Measurements from ENCODE around the gene TP53AIP1. TPM values are rescaled to one million over a fixed set of nuclear protein-coding genes. Genes with fewer than 3 reads are reported as not detected.

Gene TP53AIP1
- total RNA-seq, 1 donor from 2014 or later = not detected

DNA sequence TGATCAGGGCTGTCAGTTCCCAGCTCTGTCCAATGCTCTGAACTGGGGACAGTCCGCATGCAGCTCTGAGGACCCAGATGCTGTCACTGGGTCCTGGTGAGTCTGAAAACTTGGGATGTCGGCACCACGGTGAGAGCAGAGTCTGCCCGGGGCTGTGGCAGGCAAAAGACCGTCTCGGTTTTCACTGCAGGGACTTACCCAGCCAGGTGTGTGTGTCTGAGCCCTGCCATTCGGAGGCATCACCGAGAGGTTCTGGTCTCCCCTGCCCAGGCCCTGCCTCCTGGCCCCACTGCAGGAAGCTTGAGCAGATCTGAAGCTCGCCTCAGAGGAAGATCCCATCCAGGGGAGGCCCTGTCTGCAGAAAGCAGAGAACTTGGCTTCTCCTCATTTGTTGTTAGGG lies 5.2 kb downstream of the TP53AIP1 start:
- Histone ChIP-seq H3K9ac (ENCODE audit: low read depth in 1 of 3, low read length in 3 of 3) (no peak overlapping the region), H3K27me3 (ENCODE audit: control insufficient read depth in 3 of 3, insufficient read depth in 3 of 3, low read length in 3 of 3) (peaks cover 20 to 45% (median 24%) of the 10 kb centered on the region in 3 donors), H3K9me3 (ENCODE audit: control insufficient read depth in 3 of 3, low read length in 3 of 3) (no peaks in the 10 kb centered on the region), H3K27ac (ENCODE audit: low read depth, low read length) (no peak overlapping the region), H3K36me3 (ENCODE audit: control insufficient read depth in 3 of 3, insufficient read depth in 3 of 3, low read length in 3 of 3) (no peaks in the 10 kb centered on the region), H3K4me1 (ENCODE audit: control insufficient read depth in 3 of 3, insufficient read depth in 3 of 3, low read length in 3 of 3) (peaks cover 0 to 6% (median 0%) of the 10 kb centered on the region in 3 donors), H3K4me3 (ENCODE audit: low read length in 3 of 3) (no peak overlapping the region)

- no peaks in the 10 kb centered on the region for H3K9me3 ChIP-seq (ENCODE audit: control insufficient read depth in 3 of 3, low read length in 3 of 3)
- no peak overlapping the region for H3K27ac ChIP-seq (ENCODE audit: low read depth, low read length)
- H3K27me3 ChIP-seq (ENCODE audit: control insufficient read depth in 3 of 3, insufficient read depth in 3 of 3, low read length in 3 of 3) = peaks cover 17 to 37% (median 19%) of the 10 kb centered on the region in 3 donors
- H3K9ac ChIP-seq (ENCODE audit: low read depth in 1 of 3, low read length in 3 of 3) = no peak overlapping the region
- no peaks in the 10 kb centered on the region for H3K36me3 ChIP-seq (ENCODE audit: control insufficient read depth in 3 of 3, insufficient read depth in 3 of 3, low read length in 3 of 3)
- no peak overlapping the region for H3K4me3 ChIP-seq (ENCODE audit: low read length in 3 of 3)
- peaks cover 0 to 12% (median 0%) of the 10 kb centered on the region in 3 donors for H3K4me1 ChIP-seq (ENCODE audit: control insufficient read depth in 3 of 3, insufficient read depth in 3 of 3, low read length in 3 of 3)
These were observed 5.9 kb downstream of the TP53AIP1 start for GRCh38 chr11:128936606-128937251.

DNA sequence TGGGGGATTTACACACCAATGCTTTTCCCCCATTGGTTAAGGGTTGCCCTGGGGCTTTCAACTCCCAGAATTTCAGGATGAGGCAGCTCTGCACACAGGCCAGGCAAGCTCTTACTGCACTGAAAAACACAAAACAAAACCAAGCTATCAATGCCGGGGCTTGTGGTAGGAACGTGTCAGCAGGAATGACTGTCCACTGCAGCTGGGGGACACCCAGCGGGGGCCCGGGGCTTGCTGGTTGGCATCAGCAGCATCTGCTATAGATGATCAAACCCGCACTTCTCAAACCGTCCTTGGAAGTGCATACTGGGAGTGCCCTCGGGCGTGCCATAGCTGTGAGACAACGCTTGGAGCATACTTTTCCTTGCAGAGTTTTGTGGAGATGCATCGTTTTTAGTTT lies 7.7 kb downstream of the TP53AIP1 start:
- Histone ChIP-seq H3K36me3 (ENCODE audit: control insufficient read depth in 3 of 3, insufficient read depth in 3 of 3, low read length in 3 of 3) (no peaks in the 10 kb centered on the region), H3K4me1 (ENCODE audit: control insufficient read depth in 3 of 3, insufficient read depth in 3 of 3, low read length in 3 of 3) (peaks cover 0 to 11% (median 0%) of the 10 kb centered on the region in 3 donors), H3K27me3 (ENCODE audit: control insufficient read depth in 3 of 3, insufficient read depth in 3 of 3, low read length in 3 of 3) (peaks cover 4 to 20% (median 6%) of the 10 kb centered on the region in 3 donors), H3K9ac (ENCODE audit: low read depth in 1 of 3, low read length in 3 of 3) (no peak overlapping the region), H3K9me3 (ENCODE audit: control insufficient read depth in 3 of 3, low read length in 3 of 3) (no peaks in the 10 kb centered on the region), H3K4me3 (ENCODE audit: low read length in 3 of 3) (no peak overlapping the region), H3K27ac (ENCODE audit: low read depth, low read length) (no peak overlapping the region)

DNA sequence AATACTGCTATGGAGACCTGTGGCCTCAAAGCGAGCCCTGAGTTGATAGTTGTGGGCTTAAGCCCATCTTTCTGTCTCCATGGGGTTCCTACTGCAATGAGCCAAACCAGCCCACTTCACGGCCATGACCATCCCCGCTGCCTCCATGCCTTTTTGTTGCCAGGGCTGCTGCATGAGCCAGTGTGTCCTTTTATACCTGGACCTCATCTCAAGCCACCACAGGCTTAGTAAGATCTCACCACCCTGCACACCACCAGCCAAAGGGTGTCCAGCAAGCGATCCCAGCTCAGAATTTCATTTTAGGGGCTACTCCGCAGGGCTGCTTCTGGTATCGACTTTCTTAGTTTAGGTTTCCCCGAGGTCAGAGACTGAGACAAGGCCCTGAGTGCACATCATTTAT lies 8.3 kb downstream of the TP53AIP1 start:
- no peak overlapping the region for H3K9ac ChIP-seq (ENCODE audit: low read depth in 1 of 3, low read length in 3 of 3)
- peaks cover 0 to 11% (median 0%) of the 10 kb centered on the region in 3 donors for H3K4me1 ChIP-seq (ENCODE audit: control insufficient read depth in 3 of 3, insufficient read depth in 3 of 3, low read length in 3 of 3)
- no peak overlapping the region for H3K27ac ChIP-seq (ENCODE audit: low read depth, low read length)
- H3K36me3 ChIP-seq (ENCODE audit: control insufficient read depth in 3 of 3, insufficient read depth in 3 of 3, low read length in 3 of 3) = no peaks in the 10 kb centered on the region
- H3K9me3 ChIP-seq (ENCODE audit: control insufficient read depth in 3 of 3, low read length in 3 of 3) = no peaks in the 10 kb centered on the region
- H3K27me3 ChIP-seq (ENCODE audit: control insufficient read depth in 3 of 3, insufficient read depth in 3 of 3, low read length in 3 of 3) = peaks cover 3 to 17% (median 3%) of the 10 kb centered on the region in 3 donors
- no peak overlapping the region for H3K4me3 ChIP-seq (ENCODE audit: low read length in 3 of 3)

GRCh38 chr11:128933481-128934178 lies 9.0 kb downstream of the TP53AIP1 start:
- Histone ChIP-seq H3K4me1 (ENCODE audit: control insufficient read depth in 3 of 3, insufficient read depth in 3 of 3, low read length in 3 of 3) (peaks cover 0 to 11% (median 0%) of the 10 kb centered on the region in 3 donors), H3K27me3 (ENCODE audit: control insufficient read depth in 3 of 3, insufficient read depth in 3 of 3, low read length in 3 of 3) (peaks cover 0 to 9% (median 3%) of the 10 kb centered on the region in 3 donors), H3K9me3 (ENCODE audit: control insufficient read depth in 3 of 3, low read length in 3 of 3) (no peaks in the 10 kb centered on the region), H3K4me3 (ENCODE audit: low read length in 3 of 3) (no peak overlapping the region), H3K27ac (ENCODE audit: low read depth, low read length) (no peak overlapping the region), H3K36me3 (ENCODE audit: control insufficient read depth in 3 of 3, insufficient read depth in 3 of 3, low read length in 3 of 3) (no peaks in the 10 kb centered on the region), H3K9ac (ENCODE audit: low read depth in 1 of 3, low read length in 3 of 3) (no peak overlapping the region)

DNA sequence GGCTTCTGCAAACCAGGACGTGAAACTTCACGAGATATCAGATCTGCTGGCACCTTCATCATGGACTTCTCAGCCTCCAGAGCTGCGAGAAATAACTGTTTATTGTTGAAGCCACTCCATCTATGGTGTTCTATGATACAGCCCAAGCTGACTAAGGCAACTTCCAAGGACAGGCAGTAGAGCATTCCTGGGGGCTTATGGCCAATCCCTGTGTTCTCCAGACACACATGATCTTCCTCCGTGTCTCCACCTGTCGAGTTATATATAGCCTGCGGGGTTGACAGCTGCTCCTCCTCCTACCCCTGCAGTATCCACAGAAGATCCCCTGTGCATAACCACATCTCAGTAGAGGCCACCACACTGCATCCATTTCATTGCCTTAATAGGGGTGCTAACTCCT lies 11.0 kb downstream of the TP53AIP1 start:
- Histone ChIP-seq H3K27me3 (ENCODE audit: control insufficient read depth in 3 of 3, insufficient read depth in 3 of 3, low read length in 3 of 3) (peaks cover 0 to 5% (median 3%) of the 10 kb centered on the region in 3 donors), H3K4me3 (ENCODE audit: low read length in 3 of 3) (no peak overlapping the region), H3K4me1 (ENCODE audit: control insufficient read depth in 3 of 3, insufficient read depth in 3 of 3, low read length in 3 of 3) (peaks cover 0 to 11% (median 0%) of the 10 kb centered on the region in 3 donors), H3K9ac (ENCODE audit: low read depth in 1 of 3, low read length in 3 of 3) (no peak overlapping the region), H3K27ac (ENCODE audit: low read depth, low read length) (no peak overlapping the region), H3K36me3 (ENCODE audit: control insufficient read depth in 3 of 3, insufficient read depth in 3 of 3, low read length in 3 of 3) (no peaks in the 10 kb centered on the region), H3K9me3 (ENCODE audit: control insufficient read depth in 3 of 3, low read length in 3 of 3) (no peaks in the 10 kb centered on the region)

- Histone ChIP-seq H3K9me3 (ENCODE audit: control insufficient read depth in 3 of 3, low read length in 3 of 3) (no peaks in the 10 kb centered on the region), H3K27ac (ENCODE audit: low read depth, low read length) (no peak overlapping the region), H3K27me3 (ENCODE audit: control insufficient read depth in 3 of 3, insufficient read depth in 3 of 3, low read length in 3 of 3) (peaks cover 0 to 6% (median 3%) of the 10 kb centered on the region in 3 donors), H3K9ac (ENCODE audit: low read depth in 1 of 3, low read length in 3 of 3) (no peak overlapping the region), H3K4me3 (ENCODE audit: low read length in 3 of 3) (no peak overlapping the region), H3K4me1 (ENCODE audit: control insufficient read depth in 3 of 3, insufficient read depth in 3 of 3, low read length in 3 of 3) (peaks cover 0 to 11% (median 0%) of the 10 kb centered on the region in 3 donors), H3K36me3 (ENCODE audit: control insufficient read depth in 3 of 3, insufficient read depth in 3 of 3, low read length in 3 of 3) (no peaks in the 10 kb centered on the region)
These were observed 11.6 kb downstream of the TP53AIP1 start for GRCh38 chr11:128931066-128931465.

DNA sequence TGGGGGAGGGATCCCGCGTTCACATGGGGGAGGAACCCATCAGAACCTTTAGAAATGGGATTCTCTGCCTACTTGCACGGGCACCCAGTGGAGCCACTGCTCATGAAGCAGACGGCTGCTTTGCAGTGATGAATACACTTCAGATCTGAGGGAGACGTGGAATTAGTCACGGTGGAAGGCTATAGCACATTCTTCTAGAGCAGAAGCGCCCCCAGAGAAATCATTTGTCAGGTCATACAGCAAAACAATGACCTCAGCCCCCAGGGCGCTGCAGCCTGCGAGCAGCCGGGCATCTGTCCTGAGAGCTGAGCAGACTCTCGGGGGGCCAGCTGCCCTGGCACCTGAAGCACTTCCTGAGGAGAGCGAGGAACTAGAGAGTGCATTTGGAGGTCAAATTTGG lies 12.7 kb downstream of the TP53AIP1 start:
- no peaks in the 10 kb centered on the region for H3K36me3 ChIP-seq (ENCODE audit: control insufficient read depth in 3 of 3, insufficient read depth in 3 of 3, low read length in 3 of 3)
- H3K27ac ChIP-seq (ENCODE audit: low read depth, low read length) = no peak overlapping the region

GRCh38 chr11:128929468-128929867 lies 13.2 kb downstream of the TP53AIP1 start:
- Histone ChIP-seq H3K27ac (ENCODE audit: low read depth, low read length) (no peak overlapping the region), H3K4me3 (ENCODE audit: low read length in 3 of 3) (no peak overlapping the region), H3K27me3 (ENCODE audit: control insufficient read depth in 3 of 3, insufficient read depth in 3 of 3, low read length in 3 of 3) (peaks cover 0 to 6% (median 3%) of the 10 kb centered on the region in 3 donors), H3K36me3 (ENCODE audit: control insufficient read depth in 3 of 3, insufficient read depth in 3 of 3, low read length in 3 of 3) (no peaks in the 10 kb centered on the region), H3K9me3 (ENCODE audit: control insufficient read depth in 3 of 3, low read length in 3 of 3) (no peaks in the 10 kb centered on the region), H3K9ac (ENCODE audit: low read depth in 1 of 3, low read length in 3 of 3) (no peak overlapping the region), H3K4me1 (ENCODE audit: control insufficient read depth in 3 of 3, insufficient read depth in 3 of 3, low read length in 3 of 3) (peaks cover 0 to 11% (median 0%) of the 10 kb centered on the region in 3 donors)

More for the DNA sequence above, 12.7 kb downstream of the TP53AIP1 start:
- peaks cover 0 to 6% (median 3%) of the 10 kb centered on the region in 3 donors for H3K27me3 ChIP-seq (ENCODE audit: control insufficient read depth in 3 of 3, insufficient read depth in 3 of 3, low read length in 3 of 3)
- no peak overlapping the region for H3K4me3 ChIP-seq (ENCODE audit: low read length in 3 of 3)
- H3K9ac ChIP-seq (ENCODE audit: low read depth in 1 of 3, low read length in 3 of 3) = no peak overlapping the region
- peaks cover 0 to 11% (median 0%) of the 10 kb centered on the region in 3 donors for H3K4me1 ChIP-seq (ENCODE audit: control insufficient read depth in 3 of 3, insufficient read depth in 3 of 3, low read length in 3 of 3)
- H3K9me3 ChIP-seq (ENCODE audit: control insufficient read depth in 3 of 3, low read length in 3 of 3) = no peaks in the 10 kb centered on the region

DNA sequence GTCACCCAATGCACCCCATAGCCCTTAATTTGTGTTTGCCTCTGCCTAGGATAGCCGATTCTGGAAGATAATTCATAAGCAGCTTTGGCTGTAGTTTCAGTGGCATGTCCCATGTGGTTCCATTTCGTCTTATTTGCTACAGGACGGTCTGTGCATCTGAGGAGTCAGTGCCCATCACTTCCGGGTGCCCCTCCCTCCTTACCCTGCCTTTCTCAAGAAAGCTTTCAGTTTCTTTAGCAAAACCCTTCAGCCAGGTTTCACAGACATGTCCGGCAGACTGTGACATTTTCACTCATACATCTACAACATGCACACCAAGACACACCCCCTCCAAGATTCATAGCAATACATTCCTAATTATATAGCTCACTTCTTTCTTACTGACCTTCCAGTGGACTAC lies 14.3 kb downstream of the TP53AIP1 start:
- Histone ChIP-seq H3K27ac (ENCODE audit: low read depth, low read length) (no peak overlapping the region), H3K36me3 (ENCODE audit: control insufficient read depth in 3 of 3, insufficient read depth in 3 of 3, low read length in 3 of 3) (no peaks in the 10 kb centered on the region), H3K4me1 (ENCODE audit: control insufficient read depth in 3 of 3, insufficient read depth in 3 of 3, low read length in 3 of 3) (peaks cover 0 to 11% (median 0%) of the 10 kb centered on the region in 3 donors), H3K9me3 (ENCODE audit: control insufficient read depth in 3 of 3, low read length in 3 of 3) (no peaks in the 10 kb centered on the region), H3K4me3 (ENCODE audit: low read length in 3 of 3) (no peak overlapping the region), H3K9ac (ENCODE audit: low read depth in 1 of 3, low read length in 3 of 3) (no peak overlapping the region), H3K27me3 (ENCODE audit: control insufficient read depth in 3 of 3, insufficient read depth in 3 of 3, low read length in 3 of 3) (peaks cover 0 to 6% (median 3%) of the 10 kb centered on the region in 3 donors)

All from skeletal muscle tissue (tissue), 4 donors.